Stomach smooth muscle (tissue), 2 donors: ENCODE data around the gene SUPT4H1.

ENCODE experiments used
- H3K27ac ChIP-seq: one replicate; pipeline ENCODE4 v1.7.0; 2013; ENCODE audit warnings: mild to moderate bottlenecking, low read length, inconsistent platforms
- H3K27me3 ChIP-seq, 2 donors: one replicate each; pipeline ENCODE4 v1.7.0; 2013; ENCODE audit warnings: low read length in 2 of 2; ENCODE audit not compliant: insufficient read depth in 2 of 2, control insufficient read depth in 1 of 2
- H3K36me3 ChIP-seq, 2 donors: one replicate each; pipeline ENCODE4 v1.7.0; 2013; ENCODE audit warnings: low read length in 2 of 2; ENCODE audit not compliant: control insufficient read depth in 2 of 2, insufficient read depth in 2 of 2
- H3K4me1 ChIP-seq: one replicate; pipeline ENCODE4 v1.7.0; 2013; ENCODE audit warnings: low read length; ENCODE audit not compliant: control insufficient read depth, insufficient read depth
- H3K4me3 ChIP-seq, 2 donors: one replicate each; pipeline ENCODE4 v1.7.0; 2013; ENCODE audit warnings: low read length in 2 of 2
- H3K9ac ChIP-seq, 2 donors: one replicate each; pipeline ENCODE4 v1.7.0; 2013; ENCODE audit warnings: low read length in 2 of 2, mild to moderate bottlenecking in 1 of 2
- H3K9me3 ChIP-seq, 2 donors: one replicate each; pipeline ENCODE4 v1.7.0; 2013; ENCODE audit warnings: low read length in 2 of 2; ENCODE audit not compliant: control insufficient read depth in 2 of 2
- donor health status: healthy.
- donor health status: Pancreatic carcinoma.

SUPT4H1 gene

GRCh38 chr17:58306131-58306951 lies 45.7 kb downstream of the SUPT4H1 start:
- Histone ChIP-seq H3K4me3 (no peak overlapping the region), H3K27ac (no peak overlapping the region), H3K27me3 (no peaks in the 10 kb centered on the region), H3K9me3 (no peaks in the 10 kb centered on the region), H3K9ac (no peak overlapping the region), H3K4me1 (no peaks in the 10 kb centered on the region), H3K36me3 (peaks cover 0 to 6% of the 10 kb centered on the region in 2 donors)

- no peak overlapping the region for H3K4me3 ChIP-seq
- peaks cover 0 to 6% of the 10 kb centered on the region in 2 donors for H3K36me3 ChIP-seq
- H3K4me1 ChIP-seq = no peaks in the 10 kb centered on the region
- H3K9me3 ChIP-seq = no peaks in the 10 kb centered on the region
- H3K27me3 ChIP-seq = no peaks in the 10 kb centered on the region
- no peak overlapping the region for H3K27ac ChIP-seq
- H3K9ac ChIP-seq = no peak overlapping the region
Observed at GRCh38 chr17:58305626-58306025, 46.4 kb downstream of the SUPT4H1 start.

DNA sequence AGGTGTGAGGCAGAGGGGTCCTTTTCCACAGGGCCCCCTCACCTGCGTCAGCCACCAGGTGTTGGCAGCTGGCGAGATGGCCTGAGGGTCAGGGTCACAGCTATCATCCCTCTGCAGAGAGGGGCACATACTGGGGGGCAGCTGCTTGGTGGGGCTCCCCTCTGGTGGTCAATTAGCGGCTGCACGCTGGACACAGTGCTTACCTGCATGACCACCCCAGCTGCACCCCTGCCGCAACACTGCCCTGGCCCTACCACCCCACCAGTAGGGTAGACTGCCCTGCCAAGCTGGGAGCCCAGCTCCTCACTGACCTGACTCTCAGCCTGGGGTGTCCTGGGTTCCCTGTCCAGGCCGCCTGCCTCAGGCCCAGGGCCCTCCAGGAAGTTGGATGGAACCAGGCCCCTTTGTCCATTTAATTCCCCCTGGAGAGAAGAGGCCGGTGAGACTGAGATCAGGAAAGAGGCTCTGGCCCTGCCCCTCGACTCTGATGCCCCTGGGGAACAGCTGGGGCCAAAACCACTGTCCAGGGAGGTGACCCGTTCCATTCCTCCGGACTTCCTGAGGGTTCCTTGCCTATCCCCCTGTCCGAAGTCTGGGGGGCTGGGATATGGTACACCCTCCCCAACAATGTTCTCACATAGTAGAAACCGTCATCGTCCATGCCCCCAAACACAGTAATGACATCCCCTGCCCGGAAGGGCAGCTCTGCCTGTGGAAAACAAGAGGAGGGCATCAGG lies 47.1 kb downstream of the SUPT4H1 start:
- no peaks in the 10 kb centered on the region for H3K27me3 ChIP-seq
- peaks cover 0 to 6% of the 10 kb centered on the region in 2 donors for H3K36me3 ChIP-seq
- no peak overlapping the region for H3K9ac ChIP-seq
- H3K27ac ChIP-seq = no peak overlapping the region
- no peaks in the 10 kb centered on the region for H3K9me3 ChIP-seq
- H3K4me3 ChIP-seq = no peak overlapping the region
- no peaks in the 10 kb centered on the region for H3K4me1 ChIP-seq

DNA sequence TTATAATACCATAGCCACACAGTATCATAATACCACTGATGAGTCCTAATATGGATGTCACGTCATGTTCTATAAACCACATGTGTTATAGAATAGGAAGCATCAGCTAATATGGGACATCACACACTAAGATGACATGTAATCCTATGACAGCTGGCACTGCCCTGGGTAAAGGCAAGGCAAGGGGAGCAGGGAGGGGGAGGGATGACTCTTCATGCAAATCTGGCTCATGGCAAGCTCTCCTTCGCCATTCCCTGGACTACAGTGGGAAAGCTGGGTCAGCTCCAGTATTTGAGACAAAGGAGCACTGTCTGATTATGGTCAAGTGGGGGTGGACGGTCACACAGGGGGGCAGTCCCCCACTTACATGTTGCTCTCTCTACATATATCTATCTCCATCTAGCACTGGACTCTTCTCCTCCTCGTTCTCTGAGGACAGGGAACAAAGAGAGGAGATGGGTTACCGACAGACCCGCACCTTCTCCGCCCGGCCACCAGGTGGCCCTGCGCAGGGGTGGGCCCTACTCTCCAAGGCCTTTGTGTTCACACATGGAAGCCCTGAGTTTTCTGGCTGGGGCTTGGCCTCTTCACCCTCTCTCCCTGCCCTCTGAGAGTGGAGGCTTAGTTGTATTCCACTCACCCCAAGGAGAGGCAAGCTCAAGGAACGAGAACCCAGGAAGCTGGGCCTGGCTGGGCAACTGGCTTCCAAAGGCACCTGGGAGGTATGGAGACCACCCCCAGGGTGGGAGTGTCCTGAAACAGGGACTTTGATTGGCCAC lies 47.8 kb downstream of the SUPT4H1 start:
- peaks cover 0 to 6% of the 10 kb centered on the region in 2 donors for H3K36me3 ChIP-seq
- no peaks in the 10 kb centered on the region for H3K9me3 ChIP-seq
- H3K4me1 ChIP-seq = no peaks in the 10 kb centered on the region
- no peak overlapping the region for H3K9ac ChIP-seq
- no peak overlapping the region for H3K27ac ChIP-seq
- H3K27me3 ChIP-seq = no peaks in the 10 kb centered on the region
- no peak overlapping the region for H3K4me3 ChIP-seq

DNA sequence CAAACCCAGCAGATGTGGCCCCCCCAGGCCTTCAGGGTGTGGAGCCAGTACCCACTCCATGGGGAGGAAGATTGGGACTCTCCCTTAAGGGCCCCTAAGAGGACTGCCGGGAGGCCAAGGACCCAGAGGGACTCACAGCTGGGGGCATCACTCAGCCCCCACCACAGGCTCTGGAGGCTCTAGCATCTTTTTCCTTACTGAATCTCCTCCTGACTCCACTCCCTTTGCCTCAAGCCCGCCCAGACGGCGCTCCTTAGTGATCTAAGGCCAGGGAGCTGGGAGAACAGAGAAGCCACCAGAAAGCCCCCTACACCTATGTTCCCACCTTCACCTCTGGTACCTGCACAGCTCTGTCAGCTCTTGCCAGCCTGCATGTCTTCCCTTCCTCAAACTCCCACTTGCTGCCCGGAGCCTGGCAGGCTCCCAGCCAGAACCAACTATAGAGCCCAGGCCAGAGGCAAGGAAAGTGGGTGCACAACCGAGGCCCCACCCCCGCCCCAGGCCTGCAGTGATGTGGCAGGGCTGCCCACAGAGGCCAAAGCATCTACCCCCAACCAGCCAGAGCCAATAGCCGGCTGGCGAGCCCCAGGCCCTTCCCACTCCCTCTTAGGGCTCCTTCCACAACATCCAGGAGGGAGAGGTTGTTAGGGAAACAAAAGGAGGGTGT lies 48.9 kb downstream of the SUPT4H1 start:
- no peak overlapping the region for H3K9ac ChIP-seq
- no peak overlapping the region for H3K27ac ChIP-seq
- no peaks in the 10 kb centered on the region for H3K4me1 ChIP-seq
- H3K9me3 ChIP-seq = no peaks in the 10 kb centered on the region
- H3K4me3 ChIP-seq = no peak overlapping the region
- H3K36me3 ChIP-seq = peaks cover 0 to 6% of the 10 kb centered on the region in 2 donors
- no peaks in the 10 kb centered on the region for H3K27me3 ChIP-seq

GRCh38 chr17:58302171-58302918 lies 49.7 kb downstream of the SUPT4H1 start:
- Histone ChIP-seq H3K4me3 (no peak overlapping the region), H3K9ac (no peak overlapping the region), H3K9me3 (no peaks in the 10 kb centered on the region), H3K36me3 (peaks cover 0 to 2% of the 10 kb centered on the region in 2 donors), H3K4me1 (no peaks in the 10 kb centered on the region), H3K27ac (no peak overlapping the region), H3K27me3 (no peaks in the 10 kb centered on the region)

DNA sequence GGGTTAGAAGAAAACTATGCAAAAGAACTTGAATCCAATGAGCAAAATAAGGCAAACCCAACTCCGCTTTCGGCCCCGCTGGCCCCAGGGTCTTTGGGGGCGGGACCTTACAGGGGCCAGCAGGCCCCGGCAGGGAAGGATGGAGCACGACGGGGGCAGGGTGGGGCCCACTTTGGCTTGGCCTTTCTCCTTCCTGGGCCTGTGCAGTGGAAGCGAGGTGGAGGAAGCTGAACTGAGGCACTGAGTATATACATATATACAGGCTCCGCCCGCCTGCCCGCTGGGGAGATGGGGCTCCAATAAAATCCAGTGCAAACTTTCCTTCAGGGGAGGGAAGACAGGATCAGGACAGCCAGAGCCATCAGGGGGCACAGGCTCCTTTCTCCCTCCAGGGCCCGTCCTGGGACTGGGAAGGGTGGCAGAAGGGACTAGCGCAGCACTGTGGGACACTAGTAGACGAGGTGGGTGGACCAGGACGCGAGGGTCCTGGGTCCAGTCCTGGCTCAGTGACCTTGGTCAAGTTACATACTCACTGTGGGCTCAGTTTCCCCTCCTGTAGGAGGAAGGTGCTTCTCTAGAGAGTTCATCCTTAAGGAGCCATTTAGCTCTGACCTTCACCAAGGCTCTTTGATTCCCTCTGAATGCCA lies 50.4 kb downstream of the SUPT4H1 start:
- no peaks in the 10 kb centered on the region for H3K9me3 ChIP-seq
- no peak overlapping the region for H3K9ac ChIP-seq
- H3K36me3 ChIP-seq = no peaks in the 10 kb centered on the region
- H3K27ac ChIP-seq = no peak overlapping the region
- H3K4me1 ChIP-seq = no peaks in the 10 kb centered on the region
- H3K4me3 ChIP-seq = no peak overlapping the region
- H3K27me3 ChIP-seq = no peaks in the 10 kb centered on the region

DNA sequence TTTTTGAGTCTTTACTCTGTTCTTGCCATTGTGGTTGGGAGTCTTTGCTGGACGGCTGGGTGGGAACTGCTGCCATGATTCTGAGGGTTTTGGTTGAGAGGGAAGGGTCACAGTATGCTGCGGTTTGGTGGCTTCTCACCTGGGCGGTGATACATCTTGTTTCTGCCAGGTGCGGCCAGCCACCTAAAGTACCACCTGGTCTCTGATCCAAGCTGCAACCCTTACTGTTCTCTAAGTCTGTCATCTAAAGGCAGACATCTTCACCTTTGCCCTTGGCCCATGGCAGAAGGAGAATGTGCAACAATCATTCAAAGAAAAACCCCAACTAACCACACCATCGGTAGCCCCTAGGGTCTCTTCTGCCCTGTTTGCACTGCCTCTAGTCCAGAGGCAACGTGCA lies 51.7 kb downstream of the SUPT4H1 start:
- Histone ChIP-seq H3K36me3 (no peaks in the 10 kb centered on the region), H3K9ac (no peak overlapping the region), H3K27ac (no peak overlapping the region), H3K27me3 (no peaks in the 10 kb centered on the region), H3K4me3 (no peak overlapping the region), H3K9me3 (no peaks in the 10 kb centered on the region), H3K4me1 (no peaks in the 10 kb centered on the region)
